ENCODE measurements around the gene GREB1L. TPM values are rescaled to one million over a fixed set of nuclear protein-coding genes. Genes with fewer than 3 reads are reported as not detected.

Gene GREB1L
- total RNA-seq, 6 experiments from 2014 or later, result 3.1 to 7.9 (median 5.7) TPM

DNA sequence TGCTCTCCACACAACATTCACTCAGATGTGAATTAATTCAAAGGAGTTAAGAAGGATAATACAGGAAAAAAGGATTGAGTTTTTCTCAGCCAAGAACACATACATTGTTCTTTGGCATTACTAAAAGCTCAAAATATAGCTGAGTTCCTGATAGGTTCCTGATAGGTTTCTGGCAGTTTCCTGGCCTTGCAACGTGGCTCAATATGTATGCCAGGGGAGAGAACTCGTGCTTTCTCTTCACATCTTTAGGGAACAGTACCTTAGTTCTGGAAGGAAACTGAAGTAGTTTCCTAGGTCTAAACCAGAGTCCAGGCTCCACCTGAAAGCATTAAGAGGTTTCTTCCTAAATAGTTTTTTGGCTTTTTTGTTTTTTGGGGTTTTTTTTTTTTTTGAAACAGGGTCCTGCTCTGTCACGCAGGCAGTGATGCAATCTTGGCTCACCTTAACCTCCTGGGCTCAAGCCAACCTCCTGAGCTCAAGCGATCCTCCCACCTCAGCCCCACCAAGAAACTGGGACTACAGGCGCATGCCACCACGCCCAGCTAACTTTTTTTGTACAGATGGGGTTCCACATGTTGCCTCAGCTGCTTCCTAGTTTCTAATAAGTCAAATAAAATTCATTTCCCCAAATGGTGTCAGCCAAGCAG is 315.7 kb downstream of the GREB1L start:
- H3K9me3 ChIP-seq, result no peaks in the 10 kb centered on the region
- WGBS (ENCODE audit: insufficient coverage, low coverage, low lambda C conversion rate, missing lambda C conversion rate), result 29% methylated on average over 6 of the region's 6 CpGs
- peak; percentile 80 to 92 (median 84) for ATAC-seq
- intact Hi-C loops (cut with DNase I), result no loop called here
- peak overlapping the region; percentile 36 to 76 (median 52) for H3K27ac ChIP-seq
- peak; percentile 62 to 80 (median 70) for DNase-seq
- peaks cover 0 to 18% (median 8%) of the 10 kb centered on the region in 4 donors for H3K4me1 ChIP-seq
- H3K27me3 ChIP-seq, result no peaks in the 10 kb centered on the region
- no peak overlapping the region for H3K4me3 ChIP-seq
- peaks cover 0 to 27% (median 2%) of the 10 kb centered on the region in 4 donors for H3K36me3 ChIP-seq
- TF ChIP-seq CTCF (IDR thresholded peaks at IDR 0.05) (no peak), POLR2A (IDR thresholded peaks at IDR 0.05) (no peak)

GRCh38 chr18:21559195-21559594 is 317.2 kb downstream of the GREB1L start:
- DNase-seq, result no peak
- Histone ChIP-seq H3K27me3 (no peaks in the 10 kb centered on the region), H3K36me3 (peaks cover 3 to 29% (median 9%) of the 10 kb centered on the region in 4 donors), H3K9me3 (no peaks in the 10 kb centered on the region), H3K4me1 (peaks cover 0 to 15% (median 7%) of the 10 kb centered on the region in 4 donors), H3K27ac (no peak overlapping the region), H3K4me3 (no peak overlapping the region)
- no peak for TF ChIP-seq POLR2A (IDR thresholded peaks at IDR 0.05)
- TF ChIP-seq CTCF (IDR thresholded peaks at IDR 0.05), result no peak
- intact Hi-C loops (cut with DNase I), result no loop called here
- no peak for ATAC-seq

- no peaks in the 10 kb centered on the region for H3K4me1 ChIP-seq
- H3K9me3 ChIP-seq, result no peaks in the 10 kb centered on the region
- H3K4me3 ChIP-seq, result no peak overlapping the region
- peaks cover 0 to 59% (median 20%) of the 10 kb centered on the region in 4 donors for H3K36me3 ChIP-seq
- intact Hi-C loops (cut with DNase I), result no loop called here
- DNase-seq, result no peak
- TF ChIP-seq CTCF (IDR thresholded peaks at IDR 0.05) (no peak), POLR2A (IDR thresholded peaks at IDR 0.05) (no peak)
- ATAC-seq, result no peak
- H3K27ac ChIP-seq, result no peak overlapping the region
- no peaks in the 10 kb centered on the region for H3K27me3 ChIP-seq
These were observed 329.7 kb downstream of the GREB1L start for GRCh38 chr18:21571772-21572171.

Small RNAs within 50 kb of the gene (small RNA-seq; reads per million reads assigned to genes)
- gene RF00603, result 0 reads per million in 2 experiments

Other genes with a start within 250 kb of the GREB1L start
- 10 to 100 TPM; 17.1 to 23.2 (median 21.6) TPM for gene ROCK1, start 130.4 kb upstream of the GREB1L start, total RNA-seq

Measured in right lobe of liver (tissue), 6 donors.